GM19328 (cell line): Measurements from ENCODE around the gene HSPBAP1.

Source experiments
- ATAC-seq: cut with Tn5 transposase; IDR thresholded peaks from one replicate; pipeline ENCODE4 v1.9.1; 2021; ENCODE audit warnings: mild to moderate bottlenecking, moderate library complexity; ENCODE audit not compliant: unreplicated experiment

The HSPBAP1 gene

DNA sequence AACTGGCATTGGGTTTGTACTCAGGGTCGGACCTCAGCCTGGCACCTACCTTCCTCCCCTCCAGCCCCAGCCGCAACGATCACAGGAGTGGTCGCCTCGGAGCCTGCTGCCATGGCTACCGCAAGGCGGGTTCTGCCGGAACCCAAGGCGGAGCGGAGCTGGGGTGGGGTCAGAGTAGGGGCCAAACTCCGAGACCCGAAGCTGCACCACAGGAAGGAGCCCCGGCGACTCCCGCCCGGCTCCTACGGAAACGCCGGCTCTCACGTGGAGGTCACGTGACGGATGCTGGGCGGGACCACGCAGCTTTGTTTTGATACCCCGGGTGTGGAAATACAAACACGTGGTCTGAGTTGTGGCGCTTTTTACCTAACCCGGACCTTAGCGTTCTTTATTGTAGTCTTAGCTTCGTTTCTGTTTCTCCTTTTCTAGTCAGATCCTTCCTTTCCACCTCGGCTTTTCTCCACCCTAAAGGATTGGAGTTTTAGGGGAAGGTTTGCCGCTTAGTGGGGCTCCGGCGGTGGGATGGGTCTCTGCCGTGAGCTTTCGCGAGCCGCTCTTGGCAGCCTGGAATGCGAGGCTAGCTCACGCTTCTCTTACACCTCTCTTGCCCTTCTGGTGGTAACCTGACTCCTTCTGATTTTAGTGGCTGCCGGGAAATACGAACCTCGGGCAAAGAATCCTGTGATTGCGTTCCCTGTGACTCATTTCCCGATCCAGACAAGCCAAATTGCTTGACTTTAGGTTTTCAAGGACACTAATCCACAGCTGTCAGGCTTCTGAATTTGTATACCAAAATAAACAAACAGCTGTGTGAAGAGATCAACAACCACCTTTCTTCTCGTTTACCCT, at the start of gene HSPBAP1:
Gene HSPBAP1, minus strand, starts transcription at position 264 of the 849 bp plus-strand sequence. Its CDS starts 151 bp downstream, at position 113.
- peak; percentile 59 for ATAC-seq

- no peak for ATAC-seq
Observed at GRCh38 chr3:122835590-122835989, 42.0 kb upstream of the HSPBAP1 start.

DNA sequence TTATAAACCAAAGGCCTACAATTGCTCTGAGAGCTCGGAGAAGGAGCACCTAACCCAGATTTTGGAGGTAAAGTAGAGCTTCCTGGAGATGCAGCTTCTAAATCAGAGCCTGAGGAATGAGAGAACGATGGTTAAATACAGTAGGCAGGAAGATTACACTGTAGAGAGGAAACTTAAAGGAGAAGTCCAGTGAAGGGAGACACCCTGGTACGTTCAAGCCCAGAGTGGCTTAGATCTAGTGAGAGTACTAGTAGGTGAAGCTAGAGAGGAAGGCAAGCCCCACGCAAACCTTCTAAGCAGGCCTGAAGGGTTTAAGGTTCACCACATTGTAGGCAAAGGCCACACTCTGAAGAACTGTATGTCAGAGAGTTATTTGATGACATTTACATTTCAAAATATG, 34.6 kb upstream of the HSPBAP1 start:
- ATAC-seq, result no peak

DNA sequence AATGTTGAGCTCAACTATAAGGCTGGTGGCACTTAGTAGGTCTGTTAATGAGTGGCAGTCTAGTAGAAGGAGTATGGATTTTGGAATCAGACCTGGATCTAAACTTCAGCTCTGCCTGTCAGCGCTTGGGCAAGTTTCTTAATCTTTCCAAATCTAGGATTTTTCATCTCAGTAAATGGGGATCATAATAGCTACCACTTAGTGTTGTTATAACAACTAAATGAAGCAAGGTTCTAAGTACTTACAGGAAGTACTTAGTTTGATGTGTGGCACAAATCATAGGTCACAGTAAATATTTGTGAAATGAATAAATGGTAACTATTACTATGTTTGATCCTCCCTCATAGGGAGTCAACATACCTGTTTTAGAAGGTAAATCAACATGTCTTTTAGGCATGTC, 32.6 kb upstream of the HSPBAP1 start:
- ATAC-seq, result no peak

- no peak for ATAC-seq
Observed at GRCh38 chr3:122825460-122825859, 31.8 kb upstream of the HSPBAP1 start.

- ATAC-seq, result no peak
Observed at GRCh38 chr3:122824465-122825381, 31.1 kb upstream of the HSPBAP1 start.

GRCh38 chr3:122816587-122816986, 23.0 kb upstream of the HSPBAP1 start:
- no peak for ATAC-seq

- no peak for ATAC-seq
Observed at GRCh38 chr3:122810734-122811133, 17.1 kb upstream of the HSPBAP1 start.

GRCh38 chr3:122803977-122804376, 10.3 kb upstream of the HSPBAP1 start:
- no peak for ATAC-seq

- ATAC-seq, result no peak
Observed at GRCh38 chr3:122802323-122802722, 8.7 kb upstream of the HSPBAP1 start.

DNA sequence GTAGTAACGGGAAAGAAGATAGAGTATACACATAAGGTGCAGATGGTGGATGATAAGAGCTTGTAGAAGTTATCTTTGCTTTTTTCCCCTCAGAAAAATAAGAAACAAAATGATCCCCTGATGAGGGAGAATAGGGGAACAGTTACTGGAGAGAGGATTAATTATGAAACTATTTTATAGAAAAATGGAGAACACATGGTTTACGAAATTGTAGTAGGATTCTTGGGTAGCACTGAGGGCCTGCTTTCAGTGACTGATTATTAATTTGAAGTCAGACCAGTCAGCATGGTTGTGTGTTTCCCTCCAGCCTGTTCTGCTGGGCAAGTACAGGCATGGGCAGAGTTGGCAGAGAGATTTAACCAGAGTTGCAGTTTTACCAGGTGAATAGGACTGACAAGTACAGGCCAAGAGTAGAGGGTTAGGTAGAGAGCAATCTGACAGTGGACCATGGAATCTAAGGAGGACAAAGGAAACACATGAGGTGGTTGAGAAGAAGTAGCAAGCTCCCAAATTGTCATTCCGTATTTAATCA, 7.1 kb upstream of the HSPBAP1 start:
- no peak for ATAC-seq

- ATAC-seq, result no peak
Observed at GRCh38 chr3:122800031-122800430, 6.4 kb upstream of the HSPBAP1 start.

- no peak for ATAC-seq
Observed at GRCh38 chr3:122799322-122799721, 5.7 kb upstream of the HSPBAP1 start.

GRCh38 chr3:122797291-122797690, 3.7 kb upstream of the HSPBAP1 start:
- no peak for ATAC-seq

GRCh38 chr3:122795674-122796195, 2.1 kb upstream of the HSPBAP1 start:
- ATAC-seq, result no peak

- peak; percentile 80 for ATAC-seq
Observed at GRCh38 chr3:122794779-122795673, 1.4 kb upstream of the HSPBAP1 start, which contains the start of gene SLC49A4. Gene SLC49A4, plus strand, starts transcription at chr3:122795069. Its CDS starts 124 bp downstream, at chr3:122795193.

- ATAC-seq, result no peak
Observed at GRCh38 chr3:122794483-122794778, 800 bp upstream of the HSPBAP1 start.

DNA sequence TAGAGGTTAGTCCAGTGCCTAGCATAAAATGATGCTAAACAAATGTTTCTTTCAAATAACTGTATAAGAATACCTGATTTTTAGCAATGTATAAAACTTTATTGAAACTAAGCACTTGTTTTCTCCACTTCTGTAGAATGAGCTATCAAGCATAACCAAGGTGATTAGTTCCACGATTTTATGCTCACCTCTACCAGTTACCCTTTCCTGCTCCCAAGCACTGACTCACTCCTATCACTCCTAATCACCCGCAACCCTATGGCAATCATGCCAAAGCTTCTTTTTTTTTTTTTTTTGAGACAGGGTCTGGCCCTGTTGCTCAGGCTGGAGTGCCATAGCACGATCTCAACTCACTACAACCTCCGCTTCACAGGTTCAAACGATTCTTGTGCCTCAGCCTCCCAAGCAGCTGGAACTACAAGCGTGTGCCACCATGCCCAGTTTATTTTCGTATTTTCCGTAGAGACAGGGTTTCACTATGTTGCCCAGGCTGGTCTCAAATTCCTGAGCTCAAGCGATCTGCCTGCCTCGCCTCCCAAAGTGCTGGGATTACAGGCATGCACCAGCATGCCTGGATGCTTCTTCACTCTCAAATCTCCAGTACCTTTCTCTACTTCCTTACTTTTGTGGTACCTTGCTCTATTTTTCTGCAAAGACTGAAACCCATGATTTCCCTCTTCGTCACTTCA, 3.9 kb downstream of the HSPBAP1 start:
- ATAC-seq, result no peak

GRCh38 chr3:122787872-122788271, 5.8 kb downstream of the HSPBAP1 start:
- ATAC-seq, result no peak

DNA sequence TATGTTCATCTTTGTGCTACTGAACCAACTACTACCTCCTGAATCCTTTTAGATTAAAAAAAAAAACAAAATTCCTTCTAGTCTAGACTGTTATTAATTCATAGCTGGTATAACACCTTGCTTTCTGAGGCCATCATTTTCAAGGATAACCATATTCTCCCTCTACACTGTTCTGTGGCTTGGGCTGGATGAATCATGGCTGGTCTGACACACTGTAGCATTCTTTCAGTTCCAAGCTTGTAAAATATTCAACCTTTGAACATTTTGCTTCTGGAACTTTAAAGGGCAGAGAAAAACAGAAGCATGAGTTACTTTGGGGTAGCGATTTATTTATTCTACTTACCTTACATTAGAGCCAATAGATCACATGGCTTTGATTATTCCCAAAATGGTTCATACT, 7.6 kb downstream of the HSPBAP1 start:
- ATAC-seq, result no peak
